ENCODE data around the gene KMT5B. TPM values are rescaled to one million over a fixed set of nuclear protein-coding genes. Genes with fewer than 3 reads are reported as not detected.

The KMT5B gene
- total RNA-seq, 3 donors from 2014 or later: 35.2 to 74.6 (median 43.9) TPM

DNA sequence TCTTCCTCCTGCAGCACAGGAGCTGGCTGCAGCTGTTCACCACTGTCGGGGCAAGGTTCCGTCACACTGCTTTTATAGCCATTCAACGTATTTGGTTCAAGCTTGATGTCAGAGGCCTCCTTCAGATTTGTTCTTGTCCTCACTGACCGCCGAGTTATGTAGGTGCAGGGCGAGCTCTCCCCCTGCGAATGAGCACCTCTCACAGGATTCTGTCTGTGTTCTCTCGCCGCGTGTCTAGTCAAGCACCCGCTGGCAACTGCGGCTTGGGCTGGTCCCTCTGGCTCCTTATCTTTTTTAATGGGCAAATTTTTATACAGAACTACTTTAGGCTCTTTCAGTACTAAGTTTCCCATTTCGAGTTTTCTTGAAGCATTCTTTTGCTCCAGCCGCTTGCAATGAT is 54.5 kb downstream of the KMT5B start:
- no peak overlapping the region for H3K4me3 ChIP-seq
- no peaks in the 10 kb centered on the region for H3K36me3 ChIP-seq

DNA sequence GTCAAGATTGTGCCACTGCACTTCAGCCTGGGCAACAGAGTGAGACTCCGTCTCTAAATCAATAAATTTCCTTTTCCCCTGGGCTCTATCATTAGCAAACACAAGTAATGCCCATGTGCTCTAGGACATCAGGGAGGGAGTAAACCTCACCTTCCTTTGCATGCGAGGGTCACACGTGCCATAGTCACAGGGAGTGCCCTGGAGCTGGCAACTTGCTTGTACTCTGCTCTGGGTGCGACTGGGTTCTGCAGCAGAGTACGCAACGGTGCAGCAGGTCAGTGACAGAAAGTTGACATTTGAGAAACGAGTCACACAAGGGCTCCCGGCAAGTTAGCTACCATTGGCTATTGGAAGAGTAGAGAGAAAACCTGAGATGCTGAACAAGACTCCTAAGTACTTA is 59.4 kb downstream of the KMT5B start:
- DNase-seq (ENCODE audit: low spot score in 2 of 2): peak in 1 of 2 donors; percentile 15
- Histone ChIP-seq H3K27me3 (no peaks in the 10 kb centered on the region), H3K27ac (no peak overlapping the region), H3K4me1 (no peaks in the 10 kb centered on the region), H3K36me3 (no peaks in the 10 kb centered on the region), H3K4me3 (no peak overlapping the region), H3K9me3 (no peaks in the 10 kb centered on the region)
- TF ChIP-seq POLR2AphosphoS5 (IDR thresholded peaks at IDR 0.05): no peak
- no peak for TF ChIP-seq POLR2A (IDR thresholded peaks at IDR 0.05)
- TF ChIP-seq, protein P1, sequence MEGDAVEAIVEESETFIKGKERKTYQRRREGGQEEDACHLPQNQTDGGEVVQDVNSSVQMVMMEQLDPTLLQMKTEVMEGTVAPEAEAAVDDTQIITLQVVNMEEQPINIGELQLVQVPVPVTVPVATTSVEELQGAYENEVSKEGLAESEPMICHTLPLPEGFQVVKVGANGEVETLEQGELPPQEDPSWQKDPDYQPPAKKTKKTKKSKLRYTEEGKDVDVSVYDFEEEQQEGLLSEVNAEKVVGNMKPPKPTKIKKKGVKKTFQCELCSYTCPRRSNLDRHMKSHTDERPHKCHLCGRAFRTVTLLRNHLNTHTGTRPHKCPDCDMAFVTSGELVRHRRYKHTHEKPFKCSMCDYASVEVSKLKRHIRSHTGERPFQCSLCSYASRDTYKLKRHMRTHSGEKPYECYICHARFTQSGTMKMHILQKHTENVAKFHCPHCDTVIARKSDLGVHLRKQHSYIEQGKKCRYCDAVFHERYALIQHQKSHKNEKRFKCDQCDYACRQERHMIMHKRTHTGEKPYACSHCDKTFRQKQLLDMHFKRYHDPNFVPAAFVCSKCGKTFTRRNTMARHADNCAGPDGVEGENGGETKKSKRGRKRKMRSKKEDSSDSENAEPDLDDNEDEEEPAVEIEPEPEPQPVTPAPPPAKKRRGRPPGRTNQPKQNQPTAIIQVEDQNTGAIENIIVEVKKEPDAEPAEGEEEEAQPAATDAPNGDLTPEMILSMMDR (IDR thresholded peaks at IDR 0.05): no peak
- intact Hi-C loops (cut with DNase I; ENCODE audit: low total_unique reads): no loop called here

More for the DNA sequence above, 54.5 kb downstream of the KMT5B start:
- Histone ChIP-seq H3K4me1 (no peaks in the 10 kb centered on the region), H3K27ac (no peak overlapping the region), H3K9me3 (no peaks in the 10 kb centered on the region), H3K27me3 (no peaks in the 10 kb centered on the region)
- intact Hi-C loops (cut with DNase I; ENCODE audit: low total_unique reads): no loop called here
- peak in 1 of 2 donors; percentile 11 for DNase-seq (ENCODE audit: low spot score in 2 of 2)
- TF ChIP-seq POLR2AphosphoS5 (IDR thresholded peaks at IDR 0.05) (no peak), POLR2A (IDR thresholded peaks at IDR 0.05) (no peak)
- TF ChIP-seq, protein P1 (IDR thresholded peaks at IDR 0.05): no peak

DNA sequence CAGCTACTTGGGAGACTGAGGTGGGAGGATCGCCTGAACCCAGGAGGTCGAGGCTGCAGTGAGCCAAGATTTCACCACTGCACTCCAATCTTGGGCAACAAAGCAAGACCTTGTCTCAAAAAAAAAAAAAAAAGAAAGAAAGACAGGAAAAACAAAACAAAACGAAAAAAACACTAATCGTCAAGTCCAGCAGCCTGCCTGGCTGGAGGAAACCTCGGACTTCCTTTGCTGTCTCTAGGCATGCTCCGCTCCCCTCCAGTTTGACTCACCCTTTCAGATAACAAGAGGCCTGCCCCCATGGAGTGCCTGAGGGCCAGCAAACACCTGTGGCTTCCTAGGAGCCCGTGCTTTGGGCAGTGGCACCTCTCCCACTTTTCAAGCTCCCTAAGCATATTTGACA is 63.1 kb downstream of the KMT5B start:
- intact Hi-C loops (cut with DNase I; ENCODE audit: low total_unique reads): no loop called here
- no peak for DNase-seq (ENCODE audit: low spot score in 2 of 2)
- Histone ChIP-seq H3K27me3 (no peaks in the 10 kb centered on the region), H3K36me3 (no peaks in the 10 kb centered on the region), H3K4me1 (peaks cover 8 to 10% of the 10 kb centered on the region in 2 donors), H3K27ac (no peak overlapping the region), H3K9me3 (no peaks in the 10 kb centered on the region), H3K4me3 (no peak overlapping the region)
- TF ChIP-seq, protein P1 (IDR thresholded peaks at IDR 0.05): no peak
- no peak for TF ChIP-seq POLR2AphosphoS5 (IDR thresholded peaks at IDR 0.05)
- TF ChIP-seq POLR2A (IDR thresholded peaks at IDR 0.05): no peak

DNA sequence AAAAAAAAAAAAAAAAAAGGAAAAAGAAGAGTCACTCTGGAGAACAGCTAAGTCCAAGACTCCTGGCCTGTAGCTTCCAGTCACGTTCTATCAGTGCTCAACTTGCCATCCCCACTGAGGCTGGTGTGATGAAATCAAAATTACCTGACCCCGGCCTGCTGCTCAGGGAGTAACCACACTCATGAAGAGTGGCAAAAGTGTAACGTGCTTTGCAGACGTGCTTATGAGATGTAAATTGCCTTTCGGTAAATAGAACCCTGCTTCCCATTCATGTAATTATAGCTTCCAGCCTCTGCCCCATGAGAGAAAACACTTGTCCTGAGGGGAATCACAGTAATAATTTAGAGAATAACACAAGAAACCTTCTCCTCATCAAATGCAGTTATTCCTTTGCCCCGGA is 63.7 kb downstream of the KMT5B start:
- H3K4me1 ChIP-seq: peaks cover 8 to 10% of the 10 kb centered on the region in 2 donors
- H3K9me3 ChIP-seq: no peaks in the 10 kb centered on the region
- H3K4me3 ChIP-seq: no peak overlapping the region
- intact Hi-C loops (cut with DNase I; ENCODE audit: low total_unique reads): no loop called here
- no peak overlapping the region for H3K27ac ChIP-seq
- no peaks in the 10 kb centered on the region for H3K27me3 ChIP-seq
- DNase-seq (ENCODE audit: low spot score in 2 of 2): no peak
- H3K36me3 ChIP-seq: no peaks in the 10 kb centered on the region
- peak in 1 of 3 donors; percentile 27 for TF ChIP-seq POLR2AphosphoS5 (IDR thresholded peaks at IDR 0.05)
- TF ChIP-seq POLR2A (IDR thresholded peaks at IDR 0.05): no peak

DNA sequence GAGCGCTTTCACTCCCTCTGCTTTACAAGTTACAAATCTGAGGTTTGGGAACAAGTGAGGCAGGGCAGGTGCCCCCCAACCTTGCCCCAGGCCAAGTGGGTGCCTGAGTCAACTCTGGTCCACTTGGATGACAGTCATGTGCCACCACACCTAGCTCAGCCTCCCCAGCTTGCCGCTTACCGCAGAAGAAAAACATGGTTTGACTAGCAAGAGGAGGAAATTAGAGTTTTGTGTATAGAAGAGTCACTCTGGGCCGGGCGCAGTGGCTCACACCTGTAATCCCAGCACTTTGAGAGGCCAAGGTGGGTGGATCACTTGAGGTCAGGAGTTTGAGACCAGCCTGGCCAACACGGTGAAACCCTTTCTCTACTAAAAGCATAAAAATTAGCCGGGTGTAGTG is 64.2 kb downstream of the KMT5B start:
- peak overlapping the region in 1 of 2 donors; percentile 42 for H3K27ac ChIP-seq
- intact Hi-C loops (cut with DNase I; ENCODE audit: low total_unique reads): no loop called here
- no peak overlapping the region for H3K4me3 ChIP-seq
- no peaks in the 10 kb centered on the region for H3K9me3 ChIP-seq
- peaks cover 8 to 10% of the 10 kb centered on the region in 2 donors for H3K4me1 ChIP-seq
- no peaks in the 10 kb centered on the region for H3K36me3 ChIP-seq
- TF ChIP-seq POLR2A (IDR thresholded peaks at IDR 0.05) (no peak), POLR2AphosphoS5 (IDR thresholded peaks at IDR 0.05) (no peak)
- TF ChIP-seq, protein P1 (IDR thresholded peaks at IDR 0.05): no peak
- H3K27me3 ChIP-seq: no peaks in the 10 kb centered on the region
- no peak for DNase-seq (ENCODE audit: low spot score in 2 of 2)
